Measurements from ENCODE around the gene VPREB3. TPM values are rescaled to one million over a fixed set of nuclear protein-coding genes. Genes with fewer than 3 reads are reported as not detected.

VPREB3 gene
- total and polyA plus RNA-seq, 2 of the 8 experiments (the other 6 are each of a cell fraction or from before 2014, with no cell fraction given): 0.52 to 4.6 TPM

- no peak for FAIRE-seq
- no peak overlapping the region for H2BK120ac ChIP-seq (replicated peaks; ENCODE audit: low read depth, low read length)
- H2BK20ac ChIP-seq (ENCODE audit: low read length): no peak overlapping the region
- no peak overlapping the region for H3K14ac ChIP-seq (ENCODE audit: insufficient read length)
- no peaks in the 10 kb centered on the region for H3K79me2 ChIP-seq (ENCODE audit: control insufficient read depth in 1 of 2, insufficient read depth in 2 of 2, low read length in 2 of 2)
- no peak overlapping the region for H3K4ac ChIP-seq (replicated peaks; ENCODE audit: insufficient read length, low read depth, low read length)
- H3K27me3 ChIP-seq (replicated peaks in 1 of 4; ENCODE audit: control insufficient read depth in 3 of 4, extremely low read depth in 1 of 4, insufficient read depth in 3 of 4, low read length in 3 of 4): no peaks in the 10 kb centered on the region
- H2BK12ac ChIP-seq (ENCODE audit: low read depth, low read length): no peak overlapping the region
- no peak overlapping the region for H4K91ac ChIP-seq (replicated peaks; ENCODE audit: insufficient read length, low read length)
- no peak overlapping the region for H3K56ac ChIP-seq (replicated peaks; ENCODE audit: insufficient read length, low read depth, low read length)
- no peak overlapping the region for H4K5ac ChIP-seq (ENCODE audit: insufficient read length, low read depth, low read length)
- no peak overlapping the region for H3K4me2 ChIP-seq (ENCODE audit: insufficient read depth in 1 of 2, low read depth in 2 of 2, low read length in 2 of 2)
- no peak overlapping the region for H2AK5ac ChIP-seq (ENCODE audit: low read depth, low read length)
- H3K79me1 ChIP-seq (ENCODE audit: low read depth, low read length): no peaks in the 10 kb centered on the region
- ChIA-PET CTCF (ENCODE audit: partially characterized antibody) (interaction anchor here (0.6 to 1.4 kb wide), 4 partner anchors 9 to 1503 kb away, joined by 3 to 5 read pairs (median 4); no protein-coding TSS in a partner anchor), POLR2A (ENCODE audit: partially characterized antibody) (no interaction called here)
- no peak for TF ChIP-seq HDAC6 (IDR thresholded peaks at IDR 0.05; ENCODE audit: low read depth, low read length)
- no peak overlapping the region for H3K18ac ChIP-seq (ENCODE audit: extremely low read depth, low read length)
- no peak overlapping the region for H2AFZ ChIP-seq (ENCODE audit: low read length)
- H3K36me3 ChIP-seq (ENCODE audit: control insufficient read depth in 2 of 4, insufficient read depth in 4 of 4, low read length in 3 of 4): no peaks in the 10 kb centered on the region
- no peak overlapping the region for H3K27ac ChIP-seq (ENCODE audit: low read depth, low read length)
- no peak overlapping the region for H2BK5ac ChIP-seq (ENCODE audit: low read depth, low read length)
- no peak overlapping the region for H3K23ac ChIP-seq (ENCODE audit: insufficient read length)
- H3K4me3 ChIP-seq (ENCODE audit: extremely low read depth in 1 of 4, insufficient read depth in 2 of 4, low read depth in 3 of 4, low read length in 4 of 4): no peak overlapping the region
- H3K9me3 ChIP-seq (ENCODE audit: insufficient read depth in 2 of 2, low read depth in 1 of 2, low read length in 1 of 2): no peaks in the 10 kb centered on the region
- DNase-seq (ENCODE audit: low read depth in 1 of 2, low spot score in 2 of 2): no peak
- 82% methylated on average over 4 of the region's 4 CpGs; no CpG with 5 or more reads in 1 of the 2 experiments for WGBS, 2 experiments (ENCODE audit: extremely low coverage in 1 of 2, insufficient coverage in 1 of 2, insufficient read length in 1 of 2, insufficient replicate concordance in 2 of 2, low coverage in 1 of 2, low lambda C conversion rate in 2 of 2, missing lambda C conversion rate in 1 of 2)
- H4K8ac ChIP-seq (ENCODE audit: extremely low read depth, insufficient read depth, low read length): no peak overlapping the region
- H4K20me1 ChIP-seq (replicated peaks in 1 of 2; ENCODE audit: control insufficient read depth in 1 of 2, insufficient read depth in 2 of 2, low read length in 2 of 2): no peaks in the 10 kb centered on the region
- no peaks in the 10 kb centered on the region for H3K23me2 ChIP-seq (ENCODE audit: low read depth, low read length)
- no peak overlapping the region for H3K9ac ChIP-seq (replicated peaks in 1 of 4; ENCODE audit: extremely low read depth in 1 of 4, low read depth in 3 of 4, low read length in 3 of 4)
- H2BK15ac ChIP-seq (ENCODE audit: low read length): no peak overlapping the region
- peaks cover 0 to 5% (median 2%) of the 10 kb centered on the region in 4 experiments; a peak in 5 of 7 replicates for H3K4me1 ChIP-seq (replicated peaks in 1 of 4; ENCODE audit: control insufficient read depth in 3 of 4, insufficient read depth in 4 of 4, low read length in 3 of 4)
Measured at GRCh38 chr22:23722160-23722559, 32.1 kb downstream of the VPREB3 start.
